MM.1S (cell line): ENCODE results near the gene AGRP.

Experiments used
- EZH2phosphoT487 ChIP-seq: fragments of 300-600 bp; sonication (generic); IDR thresholded peaks from 2 replicates; pipeline ENCODE4 v1.6.1; 2018; ENCODE audit warnings: antibody characterized with exemption, low read length
- TF ChIP-seq, protein P1 (sequence below): fragments of 300-600 bp; sonication (generic); IDR thresholded peaks from 2 replicates; pipeline ENCODE4 v1.5.1; 2016; ENCODE audit warnings: antibody characterized with exemption, low read length, mixed read lengths

DNA sequence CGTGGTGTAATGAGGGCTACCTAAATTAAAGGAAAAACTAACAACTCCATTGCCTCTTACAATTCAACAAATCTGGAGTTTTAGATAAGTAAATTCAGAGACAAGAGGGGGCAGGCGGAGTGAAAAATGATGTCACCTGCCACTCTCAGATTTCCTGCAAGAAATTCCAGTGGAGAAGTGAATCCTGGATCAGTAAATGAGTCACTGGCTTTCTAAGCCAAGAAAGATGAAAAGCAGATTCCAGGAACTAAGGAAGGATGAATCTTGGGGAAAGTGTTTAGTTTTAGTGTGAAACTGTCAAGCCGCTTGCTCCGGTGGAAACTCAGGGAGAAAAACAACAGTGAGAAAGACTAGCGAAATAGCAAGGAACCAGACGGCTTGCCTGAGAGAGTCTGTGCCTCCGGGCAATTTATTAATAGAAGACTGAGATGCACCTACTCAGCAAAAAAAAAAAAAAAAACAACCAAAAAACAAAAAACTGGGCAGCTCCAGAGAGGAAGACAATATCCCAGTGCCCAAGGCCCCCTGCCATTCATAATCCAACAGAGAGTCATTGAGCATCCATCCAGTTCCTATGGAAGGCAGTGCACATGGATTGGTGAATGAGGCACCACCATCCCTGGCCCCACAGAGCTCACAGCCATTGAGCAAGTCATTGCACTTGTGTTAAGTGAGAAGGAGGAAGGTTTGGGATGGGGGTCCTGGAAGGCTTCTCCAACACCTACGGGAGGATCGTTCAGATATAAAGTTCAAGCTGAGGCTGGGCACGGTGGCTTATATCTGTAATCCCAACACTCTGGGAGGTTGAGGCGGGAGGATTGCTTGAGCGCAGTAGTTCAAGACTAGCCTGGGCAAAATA lies 33.2 kb upstream of the AGRP start:
- TF ChIP-seq, protein P1, sequence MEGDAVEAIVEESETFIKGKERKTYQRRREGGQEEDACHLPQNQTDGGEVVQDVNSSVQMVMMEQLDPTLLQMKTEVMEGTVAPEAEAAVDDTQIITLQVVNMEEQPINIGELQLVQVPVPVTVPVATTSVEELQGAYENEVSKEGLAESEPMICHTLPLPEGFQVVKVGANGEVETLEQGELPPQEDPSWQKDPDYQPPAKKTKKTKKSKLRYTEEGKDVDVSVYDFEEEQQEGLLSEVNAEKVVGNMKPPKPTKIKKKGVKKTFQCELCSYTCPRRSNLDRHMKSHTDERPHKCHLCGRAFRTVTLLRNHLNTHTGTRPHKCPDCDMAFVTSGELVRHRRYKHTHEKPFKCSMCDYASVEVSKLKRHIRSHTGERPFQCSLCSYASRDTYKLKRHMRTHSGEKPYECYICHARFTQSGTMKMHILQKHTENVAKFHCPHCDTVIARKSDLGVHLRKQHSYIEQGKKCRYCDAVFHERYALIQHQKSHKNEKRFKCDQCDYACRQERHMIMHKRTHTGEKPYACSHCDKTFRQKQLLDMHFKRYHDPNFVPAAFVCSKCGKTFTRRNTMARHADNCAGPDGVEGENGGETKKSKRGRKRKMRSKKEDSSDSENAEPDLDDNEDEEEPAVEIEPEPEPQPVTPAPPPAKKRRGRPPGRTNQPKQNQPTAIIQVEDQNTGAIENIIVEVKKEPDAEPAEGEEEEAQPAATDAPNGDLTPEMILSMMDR, result no peak
- no peak for TF ChIP-seq EZH2phosphoT487
